GM10248 (cell line): Measurements from ENCODE around the gene IFI27L1.

Source experiments
- CTCF ChIA-PET: fragments of 300-600 bp; sonication (Branson Sonifier 250); formaldehyde crosslinking; extraction: SDS; loops from one replicate; lab custom pipeline; 2021; ENCODE audit warnings: antibody characterized with exemption; lab: Yijun Ruan, JAX
- POLR2A ChIA-PET: fragments of 350-650 bp; sonication (Branson Sonifier 250); formaldehyde crosslinking; extraction: SDS; loops from one replicate; lab custom pipeline; 2020; ENCODE audit warnings: antibody characterized with exemption; lab: Yijun Ruan, JAX
- DNase-seq: peaks from one replicate; pipeline ENCODE4 v3.0.0; 2012; ENCODE audit errors: extremely low spot score
- TF ChIP-seq, protein P1 (sequence below): IDR thresholded peaks from 2 replicates; pipeline ENCODE4 v1.5.1; 2012; ENCODE audit warnings: mild to moderate bottlenecking, low read depth; ENCODE audit errors: extremely low read depth, missing control alignments, control extremely low read depth

Gene IFI27L1

DNA sequence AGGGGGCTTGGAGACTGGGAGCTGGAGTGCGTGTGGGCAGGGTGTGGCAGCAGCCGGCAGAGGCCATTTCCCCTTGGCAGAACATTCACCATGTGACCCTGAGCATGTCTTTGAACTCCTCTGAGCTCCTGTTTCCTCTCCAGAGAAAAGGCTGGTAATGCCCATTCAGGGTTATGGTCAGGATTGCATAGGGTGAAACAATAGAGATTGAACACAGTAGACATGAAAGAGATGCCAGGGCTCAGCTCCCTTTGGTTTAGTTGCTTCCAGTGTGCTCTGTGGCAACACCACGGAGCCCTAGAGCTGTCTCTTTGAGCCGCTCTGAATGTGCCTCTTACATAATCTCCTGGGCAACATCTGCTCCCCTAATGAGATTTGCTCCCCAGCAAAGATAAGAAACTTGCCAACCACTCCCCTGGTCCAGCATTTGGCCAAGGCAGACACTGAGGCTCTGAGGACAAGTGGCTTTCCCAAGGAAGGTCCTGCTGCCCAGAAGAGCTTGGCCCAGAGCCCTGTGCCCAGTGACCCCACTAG, 34.0 kb downstream of the IFI27L1 start:
- no peak for DNase-seq
- TF ChIP-seq, protein P1, sequence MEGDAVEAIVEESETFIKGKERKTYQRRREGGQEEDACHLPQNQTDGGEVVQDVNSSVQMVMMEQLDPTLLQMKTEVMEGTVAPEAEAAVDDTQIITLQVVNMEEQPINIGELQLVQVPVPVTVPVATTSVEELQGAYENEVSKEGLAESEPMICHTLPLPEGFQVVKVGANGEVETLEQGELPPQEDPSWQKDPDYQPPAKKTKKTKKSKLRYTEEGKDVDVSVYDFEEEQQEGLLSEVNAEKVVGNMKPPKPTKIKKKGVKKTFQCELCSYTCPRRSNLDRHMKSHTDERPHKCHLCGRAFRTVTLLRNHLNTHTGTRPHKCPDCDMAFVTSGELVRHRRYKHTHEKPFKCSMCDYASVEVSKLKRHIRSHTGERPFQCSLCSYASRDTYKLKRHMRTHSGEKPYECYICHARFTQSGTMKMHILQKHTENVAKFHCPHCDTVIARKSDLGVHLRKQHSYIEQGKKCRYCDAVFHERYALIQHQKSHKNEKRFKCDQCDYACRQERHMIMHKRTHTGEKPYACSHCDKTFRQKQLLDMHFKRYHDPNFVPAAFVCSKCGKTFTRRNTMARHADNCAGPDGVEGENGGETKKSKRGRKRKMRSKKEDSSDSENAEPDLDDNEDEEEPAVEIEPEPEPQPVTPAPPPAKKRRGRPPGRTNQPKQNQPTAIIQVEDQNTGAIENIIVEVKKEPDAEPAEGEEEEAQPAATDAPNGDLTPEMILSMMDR: no peak
- ChIA-PET POLR2A (no interaction called here), CTCF (interaction anchor here (0.7 to 3.0 kb wide), 4 partner anchors 10 to 21 kb away, joined by 3 to 13 read pairs (median 6); partner anchors contain the start of gene IFI27L2)

DNA sequence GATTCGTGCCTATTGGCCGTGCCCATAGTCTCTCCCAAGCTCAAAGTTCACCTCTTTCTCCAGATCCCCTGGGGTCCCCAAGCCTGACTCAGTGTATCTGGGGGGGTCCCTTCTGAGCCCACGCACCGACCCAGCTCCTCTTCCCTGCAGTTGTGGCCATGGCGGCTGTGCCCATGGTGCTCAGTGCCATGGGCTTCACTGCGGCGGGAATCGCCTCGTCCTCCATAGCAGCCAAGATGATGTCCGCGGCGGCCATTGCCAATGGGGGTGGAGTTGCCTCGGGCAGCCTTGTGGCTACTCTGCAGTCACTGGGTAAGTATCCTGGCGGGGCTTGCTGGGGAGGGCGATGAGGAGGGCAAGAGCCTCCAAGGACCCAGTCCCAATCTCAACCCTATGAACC, 34.5 kb downstream of the IFI27L1 start:
- TF ChIP-seq, protein P1: no peak
- CTCF ChIA-PET: interaction anchor here (0.7 to 3.0 kb wide), 3 partner anchors 11 to 21 kb away, joined by 3 to 13 read pairs (median 8); no protein-coding TSS in a partner anchor
- no peak for DNase-seq
- POLR2A ChIA-PET: no interaction called here

DNA sequence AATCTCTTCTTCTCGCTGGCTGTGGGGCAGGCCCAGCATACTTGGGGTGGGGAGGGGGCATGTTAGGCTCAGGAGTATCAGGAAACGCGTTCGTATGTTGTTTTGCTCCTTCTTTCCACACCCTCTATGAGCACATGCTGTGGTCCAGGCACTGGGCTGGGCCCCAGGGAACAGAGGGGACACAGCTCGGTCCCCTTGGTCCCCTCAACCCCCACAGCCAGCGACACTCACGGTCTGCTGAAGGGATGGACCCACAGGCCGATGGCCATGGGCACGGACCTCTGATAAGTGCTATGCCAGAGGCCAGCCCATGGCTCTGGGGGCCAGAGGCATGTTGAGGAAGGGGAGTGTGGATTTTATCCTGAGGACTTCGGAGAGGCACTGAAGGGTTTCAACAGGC, 35.6 kb downstream of the IFI27L1 start:
- POLR2A ChIA-PET: no interaction called here
- CTCF ChIA-PET: no interaction called here
- TF ChIP-seq, protein P1: no peak
- no peak for DNase-seq

DNA sequence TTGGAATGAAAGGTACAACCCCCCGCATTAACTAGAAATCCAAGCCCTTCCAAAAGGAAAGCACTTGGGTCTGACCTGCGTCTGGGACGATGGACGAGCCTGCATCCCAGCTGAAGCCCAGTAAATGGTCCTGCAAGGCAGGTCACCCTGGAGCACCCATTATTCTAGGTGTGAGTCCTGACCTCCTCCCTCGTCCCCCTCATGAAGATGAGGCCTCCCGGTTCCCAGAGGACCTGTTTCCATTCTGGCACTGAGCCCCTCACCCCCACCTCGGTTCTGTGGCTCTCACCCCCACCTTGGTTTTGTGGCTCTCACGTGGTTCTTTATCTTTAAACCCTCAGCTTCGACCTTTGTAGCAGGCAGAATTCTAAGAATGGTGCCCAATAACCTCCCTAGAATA, 36.7 kb downstream of the IFI27L1 start:
- ChIA-PET CTCF (interaction anchor here (1.6 kb wide), 1 partner anchor 14 kb away, joined by 6 read pairs; no protein-coding TSS in a partner anchor), POLR2A (no interaction called here)
- TF ChIP-seq, protein P1: no peak
- DNase-seq: no peak

DNA sequence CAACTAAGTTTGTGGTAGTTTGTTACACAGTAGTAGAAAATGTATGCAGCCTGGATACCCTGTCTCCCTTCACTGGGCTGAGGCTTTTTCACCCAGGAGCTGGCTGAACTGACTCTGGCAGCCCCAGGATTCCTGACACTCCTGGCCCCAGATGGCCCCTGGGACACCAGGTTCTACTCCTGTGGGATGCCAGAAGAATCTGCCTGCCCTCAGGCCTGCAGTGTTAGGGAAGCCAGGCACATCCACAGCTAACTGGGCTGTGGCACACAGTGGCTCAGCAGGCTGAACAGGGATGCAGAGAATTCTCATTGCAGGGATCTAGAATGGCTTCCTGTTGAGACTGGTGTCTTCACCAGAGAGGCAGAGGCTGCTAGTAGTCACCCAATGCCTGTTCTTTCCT, 38.0 kb downstream of the IFI27L1 start:
- TF ChIP-seq, protein P1: no peak
- ChIA-PET POLR2A (no interaction called here), CTCF (no interaction called here)
- DNase-seq: no peak

DNA sequence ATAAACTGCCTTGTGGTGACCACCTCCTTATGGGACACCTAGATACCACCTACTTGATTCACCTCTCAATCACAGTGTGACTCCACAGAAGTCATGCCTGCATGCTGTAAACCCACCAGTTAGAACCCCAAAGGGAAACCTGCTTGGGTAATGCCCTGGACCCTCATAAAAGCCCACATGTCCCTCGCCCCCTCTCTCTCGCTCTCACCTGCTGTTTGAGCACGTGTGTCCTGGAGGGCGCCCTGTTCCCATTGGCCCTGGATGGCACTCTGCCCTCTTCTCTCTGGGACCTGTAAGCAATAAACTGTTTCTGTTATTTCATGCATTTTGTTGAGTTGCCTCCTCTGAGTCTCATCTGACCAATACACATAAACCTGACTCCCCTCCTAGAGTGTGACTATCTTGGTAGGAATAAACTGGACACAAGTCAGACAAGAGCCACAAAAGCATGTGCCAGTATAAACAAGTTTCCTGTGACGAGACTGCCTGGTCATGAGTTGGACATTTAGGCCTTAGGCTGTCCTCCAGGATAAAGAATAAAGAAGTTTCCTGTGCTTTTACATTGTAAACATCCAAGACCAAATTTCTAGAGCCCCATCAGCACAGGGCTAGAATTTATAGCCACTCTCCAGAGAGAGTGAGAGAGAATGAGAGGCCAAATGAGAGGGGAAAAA, 39.7 kb downstream of the IFI27L1 start:
- TF ChIP-seq, protein P1: no peak
- CTCF ChIA-PET: interaction anchor here (1.0 to 1.3 kb wide), 2 partner anchors 11 to 84 kb away, joined by 3 read pairs; no protein-coding TSS in a partner anchor
- DNase-seq: no peak
- POLR2A ChIA-PET: no interaction called here
